IPS-18c (cell line): ENCODE data around the gene CHMP2A.
A peak's percentile ranks its signal among the peaks of the same experiment; 100 is the strongest.
"Not testable (repeated sequence)": the region's sequence is repeated elsewhere in the genome, so short reads cannot be mapped to it uniquely, and the experiment has no call there.

Source experiments
- H3K4me3 ChIP-seq: 2 replicates; pipeline ENCODE4 v1.7.0; 2013; ENCODE audit warnings: low read depth, mild to moderate bottlenecking, low read length, moderate library complexity; ENCODE audit not compliant: insufficient read depth
- H3K9me3 ChIP-seq: one replicate; pipeline ENCODE4 v1.6.1; 2013; ENCODE audit warnings: mild to moderate bottlenecking, low read length, moderate library complexity; ENCODE audit not compliant: control insufficient read depth, insufficient read depth

CHMP2A gene

GRCh38 chr19:58548859-58549663 is 5.8 kb downstream of the CHMP2A start:
- no peaks in the 10 kb centered on the region for H3K9me3 ChIP-seq

DNA sequence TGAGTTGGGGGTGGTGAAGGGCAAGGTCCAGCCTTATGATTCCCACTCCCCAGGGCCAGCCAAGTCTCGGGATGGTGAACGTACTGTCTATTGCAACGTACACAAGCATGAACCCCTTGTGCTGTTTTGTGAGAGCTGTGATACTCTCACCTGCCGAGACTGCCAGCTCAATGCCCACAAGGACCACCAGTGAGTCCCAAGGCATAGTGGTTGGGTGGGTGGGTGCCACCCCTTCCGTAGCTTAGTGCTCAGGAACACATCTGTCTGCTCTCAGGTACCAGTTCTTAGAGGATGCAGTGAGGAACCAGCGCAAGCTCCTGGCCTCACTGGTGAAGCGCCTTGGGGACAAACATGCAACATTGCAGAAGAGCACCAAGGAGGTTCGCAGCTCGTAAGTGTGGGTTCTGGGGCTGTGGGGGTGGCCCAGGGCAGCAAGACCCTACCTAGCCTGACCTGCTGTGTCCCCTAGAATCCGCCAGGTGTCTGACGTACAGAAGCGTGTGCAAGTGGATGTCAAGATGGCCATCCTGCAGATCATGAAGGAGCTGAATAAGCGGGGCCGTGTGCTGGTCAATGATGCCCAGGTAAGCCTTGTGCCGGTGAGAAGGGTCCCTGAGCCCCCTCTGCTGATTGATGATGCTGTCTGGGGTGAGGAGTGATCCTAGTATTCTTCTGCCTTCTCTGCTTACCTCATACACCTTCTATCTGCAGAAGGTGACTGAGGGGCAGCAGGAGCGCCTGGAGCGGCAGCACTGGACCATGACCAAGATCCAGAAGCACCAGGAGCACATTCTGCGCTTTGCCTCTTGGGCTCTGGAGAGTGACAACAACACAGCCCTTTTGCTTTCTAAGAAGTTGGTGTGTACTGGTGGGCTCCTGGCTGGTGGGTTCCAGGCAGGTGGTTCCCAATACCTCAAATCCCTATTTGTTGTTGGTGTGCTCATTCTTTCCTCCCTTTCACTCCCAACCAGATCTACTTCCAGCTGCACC is 7.3 kb downstream of the CHMP2A start:
- Histone ChIP-seq H3K9me3 (no peaks in the 10 kb centered on the region), H3K4me3 (no peak overlapping the region)

More at GRCh38 chr19:58548859-58549663, 5.8 kb downstream of the CHMP2A start:
- no peak overlapping the region for H3K4me3 ChIP-seq

GRCh38 chr19:58546019-58546530 is 8.8 kb downstream of the CHMP2A start:
- Histone ChIP-seq H3K9me3 (no peaks in the 10 kb centered on the region), H3K4me3 (peak overlapping the region; percentile 70)

- Histone ChIP-seq H3K4me3 (peak overlapping the region; percentile 70), H3K9me3 (no peaks in the 10 kb centered on the region)
These were observed 9.5 kb downstream of the CHMP2A start for GRCh38 chr19:58545286-58546018.

- Histone ChIP-seq H3K9me3 (no peaks in the 10 kb centered on the region), H3K4me3 (peak overlapping the region; percentile 70)
These were observed 10.2 kb downstream of the CHMP2A start for GRCh38 chr19:58544591-58545285.

DNA sequence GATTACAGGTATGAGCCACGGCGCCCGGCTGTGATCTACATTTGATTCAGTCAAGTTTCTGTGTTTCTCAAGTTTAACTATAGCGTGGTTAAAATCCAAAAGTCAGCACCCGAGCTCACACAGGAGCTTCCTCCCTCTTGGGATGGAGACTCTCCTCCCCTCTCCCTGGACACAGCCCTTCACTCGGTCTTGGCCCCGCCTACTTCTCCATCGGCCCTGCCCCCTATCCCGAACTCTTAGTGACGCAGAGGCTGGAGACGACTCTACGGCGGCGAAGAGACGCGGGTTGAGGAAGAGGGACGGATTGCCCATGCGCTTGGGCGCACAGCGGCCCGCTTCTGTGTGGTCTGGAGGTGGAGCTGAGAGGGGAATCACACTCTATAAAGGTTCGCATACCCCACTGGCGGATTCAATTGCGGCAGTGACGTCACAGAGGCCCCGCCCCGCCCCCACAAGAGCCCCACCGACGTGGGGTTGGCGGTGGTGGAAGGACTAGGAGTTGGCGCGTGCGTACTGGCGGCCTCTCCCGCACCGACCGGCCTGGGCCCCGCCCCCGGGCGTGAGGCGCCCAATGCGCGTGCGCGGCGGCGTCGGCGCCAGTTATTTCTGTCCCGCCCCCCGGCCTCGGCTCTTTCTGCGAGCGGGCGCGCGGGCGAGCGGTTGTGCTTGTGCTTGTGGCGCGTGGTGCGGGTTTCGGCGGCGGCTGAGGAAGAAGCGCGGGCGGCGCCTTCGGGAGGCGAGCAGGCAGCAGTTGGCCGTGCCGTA is 10.9 kb downstream of the CHMP2A start, which contains the start of gene TRIM28:
TSS of gene TRIM28 (plus strand) at position 239 of the 765 bp plus-strand sequence. CDS start 694 bp downstream, outside the sequence.
- Histone ChIP-seq H3K4me3 (peak within 1 kb of the TSS; percentile 70), H3K9me3 (no peaks in the 10 kb centered on the region)

DNA sequence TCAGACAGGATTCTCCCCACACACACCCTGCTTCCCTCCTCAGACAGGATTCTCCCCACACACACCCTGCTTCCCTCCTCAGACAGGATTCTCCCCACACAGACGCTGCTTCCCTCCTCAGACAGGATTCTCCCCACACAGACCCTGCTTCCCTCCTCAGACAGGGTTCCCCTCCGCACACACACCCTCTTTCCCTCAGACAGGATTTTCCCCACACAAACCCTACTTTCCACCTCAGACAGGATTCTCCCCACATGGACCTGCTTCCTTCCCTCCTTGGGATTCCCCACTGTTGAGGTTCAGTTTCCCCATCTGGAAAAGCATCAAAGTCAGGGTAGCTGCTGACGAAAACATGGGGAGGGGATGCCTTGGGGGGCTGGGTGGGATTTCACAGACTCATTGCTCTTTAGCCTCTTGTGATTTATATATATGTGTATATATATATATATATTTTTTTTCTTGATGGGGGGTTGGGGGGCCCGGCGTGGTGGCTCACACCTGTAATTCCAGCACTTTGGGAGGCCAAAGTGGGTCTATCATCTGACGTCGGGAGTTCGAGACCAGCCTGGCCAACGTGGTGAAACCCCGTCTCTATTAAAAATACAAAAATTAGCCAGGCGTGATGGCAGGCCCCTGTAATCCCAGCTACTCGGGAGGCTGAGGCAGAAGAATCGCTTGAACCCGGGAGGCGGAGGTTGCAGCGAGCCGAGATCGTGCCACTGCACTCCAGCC is 12.1 kb downstream of the CHMP2A start:
- H3K4me3 ChIP-seq, H3K9me3 ChIP-seq: not testable (repeated sequence)

- H3K9me3 ChIP-seq, H3K4me3 ChIP-seq: not testable (repeated sequence)
These were observed 15.7 kb downstream of the CHMP2A start for GRCh38 chr19:58539169-58539559.

DNA sequence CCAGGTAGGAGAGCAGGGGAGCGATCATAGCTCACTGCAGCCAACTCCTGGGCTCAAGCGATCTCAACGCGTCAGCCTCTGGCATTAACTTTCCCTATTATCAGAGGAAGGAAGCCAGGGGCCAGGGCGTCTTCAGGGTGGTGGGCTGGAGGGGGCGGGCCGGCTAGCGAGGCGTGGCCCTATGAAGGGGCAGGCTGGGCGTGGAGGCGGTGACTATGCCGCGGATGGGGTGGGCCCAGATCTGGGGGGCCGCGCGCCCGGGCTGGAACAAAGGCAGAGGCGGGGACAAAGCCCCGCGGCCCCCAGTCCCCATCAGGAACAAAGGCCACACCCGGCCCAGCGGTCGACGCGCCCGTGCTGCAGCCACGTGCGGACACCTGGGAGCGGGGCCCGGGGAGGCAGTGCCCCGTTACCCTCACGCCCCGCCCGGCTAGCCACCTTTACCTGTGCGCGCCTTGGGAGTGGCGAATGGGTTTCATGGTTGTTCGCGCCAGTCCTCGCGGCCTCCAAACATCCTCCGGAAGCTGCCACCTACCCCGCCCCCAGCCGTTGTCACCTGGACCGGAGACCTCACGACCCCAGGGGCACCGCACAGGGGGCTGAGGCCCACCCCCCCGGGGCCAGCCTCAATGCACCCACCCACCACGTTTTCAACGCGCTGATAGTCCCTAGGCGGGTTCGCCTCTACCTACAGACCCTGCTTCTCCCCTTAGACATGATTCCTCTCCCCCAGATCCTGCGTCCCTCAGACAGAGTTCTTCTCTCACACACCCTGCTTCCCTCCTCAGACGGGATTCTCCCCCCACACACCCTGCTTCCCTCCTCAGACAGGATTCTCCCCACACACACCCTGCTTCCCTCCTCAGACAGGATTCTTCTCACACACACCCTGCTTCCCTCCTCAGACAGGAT is 16.4 kb downstream of the CHMP2A start:
- peak overlapping the region; percentile 38; the same call in 1 of the 2 replicates for H3K4me3 ChIP-seq
- H3K9me3 ChIP-seq = no peaks in the 10 kb centered on the region

- Histone ChIP-seq H3K4me3 (no peak overlapping the region), H3K9me3 (no peaks in the 10 kb centered on the region)
These were observed 17.8 kb downstream of the CHMP2A start for GRCh38 chr19:58536852-58537798.

DNA sequence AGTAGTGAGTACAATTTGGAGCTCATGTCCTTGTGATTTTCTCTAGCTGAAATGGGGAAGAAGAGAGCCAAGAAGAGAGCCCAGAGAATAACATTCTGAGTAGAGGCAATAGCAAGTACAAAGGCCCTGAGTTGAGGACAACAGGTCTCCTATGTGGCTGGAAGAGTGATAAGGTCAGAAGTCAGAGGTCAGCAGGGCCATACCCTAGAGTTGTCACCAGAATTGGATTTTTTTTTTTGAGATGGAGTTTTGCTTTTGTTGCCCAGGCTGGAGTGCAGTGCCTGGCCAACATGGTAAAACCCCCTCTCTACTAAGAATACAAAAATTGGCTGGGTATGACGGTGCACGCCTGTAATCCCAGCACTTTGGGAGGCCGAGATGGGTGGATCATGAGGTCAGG is 19.0 kb downstream of the CHMP2A start:
- no peak overlapping the region for H3K4me3 ChIP-seq
- no peaks in the 10 kb centered on the region for H3K9me3 ChIP-seq

- Histone ChIP-seq H3K9me3 (no peaks in the 10 kb centered on the region), H3K4me3 (no peak overlapping the region)
These were observed 23.7 kb downstream of the CHMP2A start for GRCh38 chr19:58531034-58531840.

GRCh38 chr19:58529405-58529804 is 25.5 kb downstream of the CHMP2A start:
- Histone ChIP-seq H3K4me3 (no peak overlapping the region), H3K9me3 (no peaks in the 10 kb centered on the region)
